SK-N-SH treated with all-trans-retinoic acid at 6 μM for 48 hours (cell line): ENCODE measurements around the gene DIO1.

Source experiments
- ARNTL ChIP-seq: fragments of 450-650 bp; formaldehyde crosslinking; IDR thresholded peaks from 2 replicates; pipeline ENCODE4 v1.5.0; 2020; ENCODE audit warnings: low read depth, mild to moderate bottlenecking, moderate library complexity, borderline replicate concordance
- CREB5 ChIP-seq: fragments of 250-450 bp; sonication (Bioruptor Pico); IDR thresholded peaks from 2 replicates; pipeline ENCODE4 v1.5.1; 2020; ENCODE audit warnings: low read depth, mild to moderate bottlenecking, moderate library complexity
- CSDC2 ChIP-seq: fragments of 250-450 bp; sonication (Bioruptor Pico); IDR thresholded peaks from 2 replicates; pipeline ENCODE4 v1.5.0; 2020; ENCODE audit warnings: mild to moderate bottlenecking, moderate library complexity
- GLIS3 ChIP-seq: fragments of 250-450 bp; sonication (Bioruptor Pico); IDR thresholded peaks from 2 replicates; pipeline ENCODE4 v1.5.0; 2020; ENCODE audit warnings: mild to moderate bottlenecking, moderate library complexity
- OSR1 ChIP-seq: fragments of 250-450 bp; sonication (Bioruptor Pico); IDR thresholded peaks from 2 replicates; pipeline ENCODE4 v1.8.0; 2022; ENCODE audit warnings: moderate library complexity, mild to moderate bottlenecking, inconsistent platforms
- POU6F1 ChIP-seq: fragments of 250-450 bp; sonication (Bioruptor Pico); IDR thresholded peaks from 2 replicates; pipeline ENCODE4 v1.8.0; 2021; ENCODE audit warnings: low read depth, mild to moderate bottlenecking, moderate library complexity, borderline replicate concordance
- PPARA ChIP-seq: fragments of 250-450 bp; sonication (Bioruptor Pico); IDR thresholded peaks from 2 replicates; pipeline ENCODE4 v1.5.0; 2020; ENCODE audit warnings: mild to moderate bottlenecking, borderline replicate concordance
- RARB ChIP-seq: fragments of 250-450 bp; sonication (Bioruptor Pico); IDR thresholded peaks from 2 replicates; pipeline ENCODE4 v1.8.0; 2021; ENCODE audit warnings: mild to moderate bottlenecking, moderate library complexity
- TOX ChIP-seq: fragments of 250-450 bp; sonication (Bioruptor Pico); IDR thresholded peaks from 2 replicates; pipeline ENCODE4 v1.8.0; 2021; ENCODE audit warnings: mild to moderate bottlenecking, moderate library complexity, borderline replicate concordance
- ZFP30 ChIP-seq: fragments of 450-650 bp; formaldehyde crosslinking; IDR thresholded peaks from 2 replicates; pipeline ENCODE4 v1.5.0; 2022; ENCODE audit warnings: mild to moderate bottlenecking, moderate library complexity
- TF ChIP-seq, protein P1 (sequence below): fragments of 250-450 bp; sonication (Bioruptor Pico); IDR thresholded peaks from 2 replicates; pipeline ENCODE4 v1.8.0; 2020; ENCODE audit warnings: mild to moderate bottlenecking, moderate library complexity, borderline replicate concordance

DNA sequence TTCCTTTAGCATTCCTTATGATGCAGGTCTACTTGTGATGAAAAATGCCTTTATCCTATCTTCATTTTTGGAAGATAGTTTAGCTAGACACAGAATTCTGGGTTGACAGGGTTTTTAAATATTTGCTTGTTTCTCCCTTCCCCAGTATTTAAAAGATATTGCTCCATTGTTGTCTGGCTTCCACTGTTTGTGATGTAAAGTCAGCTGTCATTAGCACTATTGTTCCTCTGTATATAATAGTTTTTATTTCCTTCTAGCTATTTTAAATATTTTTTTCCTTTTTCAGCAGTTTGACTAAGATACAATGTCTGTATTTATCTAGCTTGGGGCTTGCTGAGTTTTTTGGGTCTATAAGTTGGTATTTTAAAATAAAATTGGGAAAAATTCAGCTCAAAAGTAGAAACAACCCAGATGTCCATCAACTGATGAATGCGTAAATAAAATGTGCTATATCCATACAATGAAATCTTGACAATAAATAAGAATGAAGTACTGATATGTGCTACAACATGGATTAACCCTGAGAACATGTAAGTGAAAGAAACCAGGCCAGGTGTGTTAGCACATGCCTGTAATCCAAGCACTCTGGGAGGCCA is 40.3 kb downstream of the DIO1 start:
- no peak for TF ChIP-seq POU6F1
- no peak for TF ChIP-seq PPARA (CRISPR knock-in tag)
- TF ChIP-seq RARB = no peak
- no peak for TF ChIP-seq ZFP30 (CRISPR knock-in tag)
- TF ChIP-seq, protein P1, sequence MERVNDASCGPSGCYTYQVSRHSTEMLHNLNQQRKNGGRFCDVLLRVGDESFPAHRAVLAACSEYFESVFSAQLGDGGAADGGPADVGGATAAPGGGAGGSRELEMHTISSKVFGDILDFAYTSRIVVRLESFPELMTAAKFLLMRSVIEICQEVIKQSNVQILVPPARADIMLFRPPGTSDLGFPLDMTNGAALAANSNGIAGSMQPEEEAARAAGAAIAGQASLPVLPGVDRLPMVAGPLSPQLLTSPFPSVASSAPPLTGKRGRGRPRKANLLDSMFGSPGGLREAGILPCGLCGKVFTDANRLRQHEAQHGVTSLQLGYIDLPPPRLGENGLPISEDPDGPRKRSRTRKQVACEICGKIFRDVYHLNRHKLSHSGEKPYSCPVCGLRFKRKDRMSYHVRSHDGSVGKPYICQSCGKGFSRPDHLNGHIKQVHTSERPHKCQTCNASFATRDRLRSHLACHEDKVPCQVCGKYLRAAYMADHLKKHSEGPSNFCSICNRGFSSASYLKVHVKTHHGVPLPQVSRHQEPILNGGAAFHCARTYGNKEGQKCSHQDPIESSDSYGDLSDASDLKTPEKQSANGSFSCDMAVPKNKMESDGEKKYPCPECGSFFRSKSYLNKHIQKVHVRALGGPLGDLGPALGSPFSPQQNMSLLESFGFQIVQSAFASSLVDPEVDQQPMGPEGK (CRISPR knock-in tag) = no peak
- TF ChIP-seq TOX (CRISPR knock-in tag) = no peak
- no peak for TF ChIP-seq ARNTL (CRISPR knock-in tag)
- TF ChIP-seq OSR1 (CRISPR knock-in tag) = no peak
- no peak for TF ChIP-seq CSDC2
- TF ChIP-seq CREB5 = no peak
- TF ChIP-seq GLIS3 (CRISPR knock-in tag) = no peak
